HG03196 (cell line): Measurements from ENCODE around the gene TMEM151B.

Source experiments
- ATAC-seq: cut with Tn5 transposase; IDR thresholded peaks from one replicate; pipeline ENCODE4 v1.9.1; 2021; ENCODE audit not compliant: unreplicated experiment

TMEM151B gene

GRCh38 chr6:44263354-44264100 lies 6.7 kb upstream of the TMEM151B start:
- no peak for ATAC-seq

GRCh38 chr6:44264154-44265006 lies 5.9 kb upstream of the TMEM151B start:
- peak; percentile 29 for ATAC-seq

GRCh38 chr6:44265007-44265721 lies 5.1 kb upstream of the TMEM151B start, which contains the start of gene NFKBIE:
Gene NFKBIE, minus strand, starts transcription at chr6:44265551. Its CDS starts 205 bp downstream, at chr6:44265346.
- peak; percentile 40 for ATAC-seq

GRCh38 chr6:44265722-44266233 lies 4.5 kb upstream of the TMEM151B start:
- no peak for ATAC-seq

- ATAC-seq, result peak; percentile 29
Observed at GRCh38 chr6:44266347-44266746, 3.9 kb upstream of the TMEM151B start.

- ATAC-seq, result no peak
Observed at GRCh38 chr6:44267252-44267651, 3.0 kb upstream of the TMEM151B start.

GRCh38 chr6:44268095-44268628 lies 2.1 kb upstream of the TMEM151B start:
- no peak for ATAC-seq

GRCh38 chr6:44269178-44269920 lies 901 bp upstream of the TMEM151B start:
- ATAC-seq, result no peak

GRCh38 chr6:44270526-44271405 lies 516 bp downstream of the TMEM151B start:
- no peak for ATAC-seq

GRCh38 chr6:44271406-44271723 lies 1.1 kb downstream of the TMEM151B start:
- no peak for ATAC-seq

GRCh38 chr6:44271914-44272313 lies 1.7 kb downstream of the TMEM151B start:
- ATAC-seq, result no peak

GRCh38 chr6:44272529-44272928 lies 2.3 kb downstream of the TMEM151B start:
- no peak for ATAC-seq

- no peak for ATAC-seq
Observed at GRCh38 chr6:44272999-44273566, 2.8 kb downstream of the TMEM151B start.

- ATAC-seq, result no peak
Observed at GRCh38 chr6:44273617-44274016, 3.4 kb downstream of the TMEM151B start.

- ATAC-seq, result no peak
Observed at GRCh38 chr6:44275271-44275748, 5.1 kb downstream of the TMEM151B start.

- no peak for ATAC-seq
Observed at GRCh38 chr6:44275749-44276648, 5.7 kb downstream of the TMEM151B start.

- no peak for ATAC-seq
Observed at GRCh38 chr6:44276667-44277640, 6.7 kb downstream of the TMEM151B start.
